HG02852 (cell line): ENCODE results near the gene SLC4A7.

Experiments
- ATAC-seq: cut with Tn5 transposase; IDR thresholded peaks from one replicate; pipeline ENCODE4 v1.9.1; 2021; ENCODE audit warnings: mild to moderate bottlenecking, moderate library complexity; ENCODE audit not compliant: unreplicated experiment

Gene SLC4A7

DNA sequence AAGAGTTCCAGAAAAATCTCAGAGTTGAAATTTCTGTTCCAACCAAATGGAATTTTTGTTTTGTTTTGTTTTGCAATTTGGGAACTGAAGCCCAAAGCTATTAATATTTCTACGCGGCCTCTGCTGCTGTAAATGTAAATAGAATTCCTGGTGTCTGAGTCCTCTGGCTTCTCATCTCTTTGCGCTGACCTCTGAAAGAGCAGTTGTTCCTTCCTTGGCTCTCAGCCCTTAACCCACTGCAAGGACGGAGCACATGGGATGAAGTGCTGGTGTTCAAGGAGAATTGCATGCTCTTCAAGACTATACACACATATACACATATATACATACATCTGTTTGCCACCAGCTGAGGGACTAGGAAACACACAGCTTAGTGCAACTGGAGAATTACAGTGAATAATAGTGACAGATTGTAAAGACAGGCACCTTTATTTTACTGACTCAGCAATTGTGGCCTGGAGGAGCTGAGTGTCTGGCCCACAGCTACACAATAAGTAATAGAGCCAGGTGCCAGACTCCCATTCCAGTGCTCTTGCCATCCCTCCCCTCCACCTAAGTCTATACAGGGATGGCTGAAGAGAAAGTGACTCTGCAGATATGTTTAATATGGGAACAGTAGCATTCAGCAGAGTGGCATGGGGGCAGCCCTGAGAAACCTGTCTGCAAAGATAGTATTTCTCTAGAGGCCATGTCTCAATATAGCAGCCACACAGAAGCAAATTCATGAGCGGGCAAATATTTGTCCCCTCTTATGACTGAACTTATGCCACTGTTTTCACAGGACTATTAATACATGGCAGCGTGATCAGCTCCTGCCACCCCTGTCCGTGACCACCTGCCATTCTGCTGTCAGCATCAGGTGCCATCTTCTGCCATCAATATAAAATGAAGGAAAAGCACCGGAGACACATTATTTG lies 157.3 kb downstream of the SLC4A7 start:
- ATAC-seq: no peak

DNA sequence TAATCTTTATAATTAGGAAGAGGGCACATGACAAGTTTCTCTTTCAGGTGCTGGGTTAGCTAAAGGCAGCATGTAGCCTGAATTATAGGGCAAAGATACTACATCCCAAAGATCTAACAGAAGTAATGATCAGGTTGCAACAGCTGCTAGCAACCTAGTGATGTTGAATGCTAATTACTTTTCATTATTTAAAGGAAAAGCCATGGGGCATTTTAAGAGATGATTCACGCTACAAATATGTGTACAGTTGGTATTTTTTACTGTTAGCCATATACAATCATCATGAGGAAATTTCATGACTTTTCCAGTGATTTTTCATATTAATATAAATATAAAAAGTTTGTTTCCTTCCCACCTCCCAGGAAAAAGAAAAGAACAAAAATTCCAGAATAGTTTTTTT lies 158.0 kb downstream of the SLC4A7 start:
- no peak for ATAC-seq

DNA sequence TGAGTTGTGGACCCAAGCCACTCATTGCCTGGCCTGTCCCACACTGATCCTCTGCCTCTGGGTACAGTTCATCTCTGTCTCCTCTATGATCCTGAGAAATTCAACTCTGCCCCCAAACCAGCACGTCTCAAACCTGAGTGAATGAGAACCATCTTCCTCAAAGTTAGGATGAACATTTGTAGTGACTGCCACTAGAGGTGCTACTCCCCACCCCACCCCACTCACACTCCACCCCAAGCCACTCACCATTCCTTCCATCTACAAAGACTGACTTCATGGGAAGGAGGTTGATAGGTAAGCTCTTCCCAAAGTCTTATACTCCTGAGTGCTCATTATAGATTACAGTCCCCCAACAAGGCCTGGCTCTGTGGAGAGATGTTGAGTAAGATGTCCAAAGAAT lies 158.8 kb downstream of the SLC4A7 start:
- ATAC-seq: no peak

DNA sequence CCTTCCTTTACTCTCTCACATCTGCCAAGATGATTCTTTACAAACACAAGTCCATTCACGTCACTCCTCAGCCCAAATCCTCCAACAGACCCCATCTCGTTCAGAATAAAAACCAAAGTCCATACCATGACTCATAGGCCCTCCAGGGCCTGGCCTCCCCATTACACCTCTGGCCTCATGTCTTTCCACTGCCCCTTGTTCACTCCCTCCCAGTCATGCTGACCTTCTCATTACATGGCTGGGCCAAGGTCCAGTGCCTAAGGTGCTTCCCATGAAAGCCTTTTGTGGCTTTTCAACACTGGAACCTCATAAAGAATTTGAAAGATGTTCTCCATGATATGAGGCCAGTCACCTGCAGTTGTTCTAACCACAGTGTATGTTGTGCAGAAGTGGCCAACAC lies 159.5 kb downstream of the SLC4A7 start:
- no peak for ATAC-seq

DNA sequence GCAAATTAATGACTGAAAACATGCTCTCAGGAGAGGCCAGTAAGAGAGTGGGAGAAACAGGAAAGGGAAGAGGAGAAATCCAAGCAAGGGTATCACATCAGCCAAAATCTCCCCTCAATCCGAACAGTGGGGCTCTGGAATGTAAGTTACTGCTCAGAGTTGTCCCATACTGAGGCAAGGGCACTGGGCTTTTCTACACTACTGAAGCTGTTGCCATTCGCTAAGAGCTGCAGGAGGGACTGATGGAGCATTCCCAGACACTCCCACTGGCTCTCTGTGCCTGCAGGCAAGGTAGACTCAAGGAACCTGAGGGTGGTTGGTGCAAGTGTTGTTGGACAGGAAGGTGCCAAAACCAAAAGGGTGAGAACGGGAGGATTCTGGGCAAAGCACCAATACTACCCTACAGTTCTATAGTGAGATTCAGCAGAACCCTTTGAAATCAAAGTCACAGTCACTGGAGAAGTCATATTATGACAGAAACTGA lies 161.1 kb downstream of the SLC4A7 start:
- ATAC-seq: no peak
